A549 (cell line): ENCODE results near the gene PLEKHA4. TPM values are rescaled to one million over a fixed set of nuclear protein-coding genes. Genes with fewer than 3 reads are reported as not detected.

Experiments used
- ATAC-seq, 2 experiments: fragments of 200-7000 bp in 1 of 2; fragments of >200 bp in 1 of 2; cut with Nextera tagmentation in 1 of 2; cut with Tn5 transposase in 1 of 2; 3 replicates each; pipeline versions ENCODE4 v1.8.0 to v1.9.1; 2018 to 2020; ENCODE audit warnings: mild to moderate bottlenecking in 1 of 2, moderate library complexity in 1 of 2
- CTCF ChIA-PET: fragments of 300-600 bp; sonication (Branson Sonifier 250); formaldehyde crosslinking; extraction: SDS; loops from one replicate; lab custom pipeline; 2021; ENCODE audit warnings: antibody characterized with exemption, inconsistent platforms; lab: Yijun Ruan, JAX
- POLR2A ChIA-PET: fragments of 350-600 bp; formaldehyde crosslinking; extraction: SDS; loops from one replicate; lab custom pipeline; 2021; ENCODE audit warnings: antibody characterized with exemption, inconsistent platforms; lab: Yijun Ruan, JAX
- DNase-seq, 2 experiments: peaks; one replicate each; pipeline versions ENCODE4 v3.0.0 to v3.0.0-alpha.2; 2011 to 2016; ENCODE audit warnings: low read depth in 1 of 2, low spot score in 1 of 2
- FAIRE-seq: peaks from 2 replicates; lab custom pipeline; 2011; peaks lifted over from hg19 to GRCh38; lab: Jason Lieb, UNC
- H3K27ac ChIP-seq, 2 experiments: fragments of >200 bp; sonication (Bioruptor Twin); formaldehyde crosslinking; 3 replicates each; pipeline ENCODE4 v1.5.1; 2016 to 2017
- H3K4me1 ChIP-seq: fragments of >200 bp; sonication (Bioruptor Twin); formaldehyde crosslinking; 3 replicates; pipeline ENCODE4 v1.6.1; 2016
- H3K4me2 ChIP-seq: fragments of >200 bp; sonication (Bioruptor Twin); formaldehyde crosslinking; 3 replicates; pipeline ENCODE4 v1.6.1; 2016
- H3K4me3 ChIP-seq: fragments of >200 bp; sonication (Bioruptor Twin); formaldehyde crosslinking; 3 replicates; pipeline ENCODE4 v1.5.1; 2016
- H3K9me3 ChIP-seq: fragments of >200 bp; sonication (Bioruptor Twin); formaldehyde crosslinking; 3 replicates; pipeline ENCODE4 v1.6.1; 2016
- CBX2 ChIP-seq: fragments of 200-600 bp; sonication (generic); IDR thresholded peaks from 2 replicates; pipeline ENCODE4 v1.6.1; 2016; ENCODE audit warnings: low read depth, mild to moderate bottlenecking, borderline replicate concordance
- EP300 ChIP-seq, 2 experiments: fragments of >200 bp; sonication (Bioruptor Twin); formaldehyde crosslinking; IDR thresholded peaks; 2 replicates in 1 of 2; 3 replicates in 1 of 2; pipeline ENCODE4 v1.6.1; 2016 to 2017
- GATA3 ChIP-seq: IDR thresholded peaks from 2 replicates; pipeline ENCODE4 v1.6.1; 2012; ENCODE audit warnings: borderline replicate concordance
- HDAC2 ChIP-seq: fragments of 200-600 bp; sonication (generic); IDR thresholded peaks from 2 replicates; pipeline ENCODE4 v1.6.1; 2016
- HOXB5 ChIP-seq: fragments of 250-450 bp; sonication (Bioruptor Pico); IDR thresholded peaks from 2 replicates; pipeline ENCODE4 v1.5.0; 2020; ENCODE audit warnings: mild to moderate bottlenecking, moderate library complexity
- JUN ChIP-seq, 2 experiments: fragments of >200 bp; sonication (Bioruptor Twin); formaldehyde crosslinking; IDR thresholded peaks; 2 replicates in 1 of 2; 3 replicates in 1 of 2; pipeline ENCODE4 v1.6.1; 2016 to 2017
- MAFK ChIP-seq: fragments of 450-650 bp; IDR thresholded peaks from 2 replicates; pipeline ENCODE4 v1.6.1; 2014; ENCODE audit not compliant: partially characterized antibody
- NPAS2 ChIP-seq: fragments of 250-450 bp; sonication (Bioruptor Pico); IDR thresholded peaks from 2 replicates; pipeline ENCODE4 v1.8.0; 2022; ENCODE audit warnings: mild to moderate bottlenecking, moderate library complexity, borderline replicate concordance
- RCOR1 ChIP-seq: fragments of 150-350 bp; IDR thresholded peaks from 2 replicates; pipeline ENCODE4 v1.6.1; 2014; ENCODE audit warnings: antibody characterized with exemption, low read length, low read depth
- RFX5 ChIP-seq: fragments of 450-650 bp; IDR thresholded peaks from 2 replicates; pipeline ENCODE4 v1.7.1; 2014; ENCODE audit warnings: antibody characterized with exemption, mild to moderate bottlenecking, moderate library complexity
- RNF2 ChIP-seq: fragments of 200-600 bp; sonication (generic); IDR thresholded peaks from 2 replicates; pipeline ENCODE4 v1.6.1; 2016; ENCODE audit warnings: low read depth, mild to moderate bottlenecking, antibody characterized with exemption, moderate library complexity, borderline replicate concordance
- SREBF2 ChIP-seq: fragments of 450-650 bp; IDR thresholded peaks from 2 replicates; pipeline ENCODE4 v1.6.1; 2014; ENCODE audit warnings: mild to moderate bottlenecking, moderate library complexity
- ZFP36 ChIP-seq: fragments of 450-650 bp; IDR thresholded peaks from 2 replicates; pipeline ENCODE4 v1.6.1; 2014; ENCODE audit warnings: borderline replicate concordance; ENCODE audit not compliant: partially characterized antibody
- ZSCAN20 ChIP-seq: fragments of 250-450 bp; sonication (Bioruptor Pico); IDR thresholded peaks from 2 replicates; pipeline ENCODE4 v1.8.0; 2022; ENCODE audit warnings: mild to moderate bottlenecking, moderate library complexity
- WGBS: methylation state at CpG from one replicate; pipeline ENCODE4 v1.1.6; 2017; ENCODE audit errors: missing lambda C conversion rate; 5-methylcytosine and 5-hydroxymethylcytosine counted together
- polyA plus RNA-seq, 4 experiments: library from polyadenylated mRNA; depleted of rRNA in 3 of 4; stranded (reverse); fragments of >200 nt; fragmentation: RNase III in 1 of 4; extraction: RNeasy Plus Mini Kit Qiagen cat#74134 plus additional on column Dnase treatment in 1 of 4; gene quantifications; 2 replicates in 3 of 4; 3 replicates in 1 of 4; pipeline ENCODE4 v1.2.3, GENCODE V29; 2011 to 2017
- TF ChIP-seq, protein P1 (sequence below): fragments of >200 bp; sonication (Bioruptor Twin); formaldehyde crosslinking; IDR thresholded peaks from 3 replicates; pipeline ENCODE4 v1.5.1; 2016
- TF ChIP-seq, protein P2 (sequence below): fragments of 250-450 bp; sonication (Bioruptor Pico); IDR thresholded peaks from 2 replicates; pipeline ENCODE4 v1.5.0; 2020; ENCODE audit warnings: low read depth, mild to moderate bottlenecking, moderate library complexity
- TF ChIP-seq, protein P3 (sequence below): IDR thresholded peaks from 2 replicates; pipeline ENCODE4 v1.6.1; 2012

The PLEKHA4 gene
- polyA plus RNA-seq, 2 of the 4 experiments (the other 2 are of a cell fraction) = 0.34 to 0.46 TPM

- TF ChIP-seq JUN (IDR thresholded peaks at IDR 0.05) = no peak
- TF ChIP-seq RCOR1 = no peak
Measured at GRCh38 chr19:48810151-48810550, 58.3 kb downstream of the PLEKHA4 start (continued).

GRCh38 chr19:48807590-48808308, 60.7 kb downstream of the PLEKHA4 start:
- H3K4me1 ChIP-seq = peaks cover 14% of the 10 kb centered on the region
- DNase-seq = peak in 1 of 2 experiments; percentile 48
- WGBS = 89% methylated on average over 12 of the region's 13 CpGs
- no peak for FAIRE-seq
- no peak overlapping the region for H3K4me3 ChIP-seq
- TF ChIP-seq EP300 (IDR thresholded peaks at IDR 0.05) (no peak), ZFP36 (no peak), RFX5 (peak; percentile 78), CBX2 (no peak), NPAS2 (no peak), SREBF2 (no peak), HDAC2 (no peak), RNF2 (no peak), ZSCAN20 (CRISPR knock-in tag) (no peak)
- TF ChIP-seq, protein P1, sequence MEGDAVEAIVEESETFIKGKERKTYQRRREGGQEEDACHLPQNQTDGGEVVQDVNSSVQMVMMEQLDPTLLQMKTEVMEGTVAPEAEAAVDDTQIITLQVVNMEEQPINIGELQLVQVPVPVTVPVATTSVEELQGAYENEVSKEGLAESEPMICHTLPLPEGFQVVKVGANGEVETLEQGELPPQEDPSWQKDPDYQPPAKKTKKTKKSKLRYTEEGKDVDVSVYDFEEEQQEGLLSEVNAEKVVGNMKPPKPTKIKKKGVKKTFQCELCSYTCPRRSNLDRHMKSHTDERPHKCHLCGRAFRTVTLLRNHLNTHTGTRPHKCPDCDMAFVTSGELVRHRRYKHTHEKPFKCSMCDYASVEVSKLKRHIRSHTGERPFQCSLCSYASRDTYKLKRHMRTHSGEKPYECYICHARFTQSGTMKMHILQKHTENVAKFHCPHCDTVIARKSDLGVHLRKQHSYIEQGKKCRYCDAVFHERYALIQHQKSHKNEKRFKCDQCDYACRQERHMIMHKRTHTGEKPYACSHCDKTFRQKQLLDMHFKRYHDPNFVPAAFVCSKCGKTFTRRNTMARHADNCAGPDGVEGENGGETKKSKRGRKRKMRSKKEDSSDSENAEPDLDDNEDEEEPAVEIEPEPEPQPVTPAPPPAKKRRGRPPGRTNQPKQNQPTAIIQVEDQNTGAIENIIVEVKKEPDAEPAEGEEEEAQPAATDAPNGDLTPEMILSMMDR = peak; percentile 14; the same call in 1 of the 3 replicates
- TF ChIP-seq, protein P2, sequence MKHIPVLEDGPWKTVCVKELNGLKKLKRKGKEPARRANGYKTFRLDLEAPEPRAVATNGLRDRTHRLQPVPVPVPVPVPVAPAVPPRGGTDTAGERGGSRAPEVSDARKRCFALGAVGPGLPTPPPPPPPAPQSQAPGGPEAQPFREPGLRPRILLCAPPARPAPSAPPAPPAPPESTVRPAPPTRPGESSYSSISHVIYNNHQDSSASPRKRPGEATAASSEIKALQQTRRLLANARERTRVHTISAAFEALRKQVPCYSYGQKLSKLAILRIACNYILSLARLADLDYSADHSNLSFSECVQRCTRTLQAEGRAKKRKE (CRISPR knock-in tag) = no peak
- POLR2A ChIA-PET = interaction anchor here (1.1 to 2.2 kb wide), 2 partner anchors 12 to 65 kb away, joined by 4 to 9 read pairs; partner anchors contain the start of gene PPP1R15A
- H3K27ac ChIP-seq = peak overlapping the region in 1 of 2 experiments; percentile 8; a peak in 1 of 6 replicates
- CTCF ChIA-PET = interaction anchor here (0.8 to 9.7 kb wide), 9 partner anchors 12 to 417 kb away, joined by 3 to 138 read pairs (median 6); partner anchors contain the start of gene HSD17B14
- H3K9me3 ChIP-seq = no peaks in the 10 kb centered on the region
- no peak overlapping the region for H3K4me2 ChIP-seq
- ATAC-seq = 0 out of 6 replicates have a peak, but pooled peaks of 1 of the 2 experiments have one; percentile 4

GRCh38 chr19:48806818-48807589, 61.4 kb downstream of the PLEKHA4 start:
- DNase-seq (peak in 1 of 2 experiments; percentile 76), FAIRE-seq (no peak), ATAC-seq (peak; percentile 65 to 74)
- Histone ChIP-seq H3K4me1 (peaks cover 9% of the 10 kb centered on the region), H3K4me3 (no peak overlapping the region), H3K4me2 (no peak overlapping the region), H3K9me3 (no peaks in the 10 kb centered on the region), H3K27ac (no peak overlapping the region)
- ChIA-PET POLR2A (interaction anchor here (1.1 to 2.2 kb wide), 3 partner anchors 11 to 172 kb away, joined by 3 to 9 read pairs (median 3); partner anchors contain the start of gene PPP1R15A), CTCF (interaction anchor here (0.8 to 9.7 kb wide), 10 partner anchors 10 to 418 kb away, joined by 3 to 138 read pairs (median 6); partner anchors contain the start of gene HSD17B14)
- 78% methylated on average over 17 of the region's 17 CpGs for WGBS
- TF ChIP-seq GATA3 (no peak), JUN (IDR thresholded peaks at IDR 0.05) (no peak), MAFK (peak; percentile 87)

DNA sequence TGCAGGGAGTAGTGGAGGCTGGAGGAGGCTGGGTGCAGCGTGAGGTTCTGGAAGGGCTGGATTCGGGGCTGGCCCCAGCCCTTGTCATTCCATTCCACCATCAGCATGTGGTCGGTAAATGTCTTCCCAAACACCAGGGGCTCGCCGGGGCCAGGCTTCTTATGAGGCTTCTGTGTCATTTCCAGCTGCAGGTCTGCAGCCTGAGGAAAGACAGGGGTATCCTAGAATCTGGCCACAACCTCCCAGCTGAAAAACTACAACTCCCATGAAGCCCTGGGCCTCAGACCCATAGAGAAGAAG, 61.9 kb downstream of the PLEKHA4 start:
- H3K4me1 ChIP-seq = peaks cover 3% of the 10 kb centered on the region
- H3K4me3 ChIP-seq = no peak overlapping the region
- 0 out of 2 replicates have a peak, but pooled peaks have one; percentile 52 for TF ChIP-seq HOXB5 (CRISPR knock-in tag)
- TF ChIP-seq, protein P3, sequence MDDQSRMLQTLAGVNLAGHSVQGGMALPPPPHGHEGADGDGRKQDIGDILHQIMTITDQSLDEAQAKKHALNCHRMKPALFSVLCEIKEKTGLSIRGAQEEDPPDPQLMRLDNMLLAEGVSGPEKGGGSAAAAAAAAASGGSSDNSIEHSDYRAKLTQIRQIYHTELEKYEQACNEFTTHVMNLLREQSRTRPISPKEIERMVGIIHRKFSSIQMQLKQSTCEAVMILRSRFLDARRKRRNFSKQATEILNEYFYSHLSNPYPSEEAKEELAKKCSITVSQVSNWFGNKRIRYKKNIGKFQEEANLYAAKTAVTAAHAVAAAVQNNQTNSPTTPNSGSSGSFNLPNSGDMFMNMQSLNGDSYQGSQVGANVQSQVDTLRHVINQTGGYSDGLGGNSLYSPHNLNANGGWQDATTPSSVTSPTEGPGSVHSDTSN = no peak
- no peak overlapping the region for H3K27ac ChIP-seq
- DNase-seq (peak in 1 of 2 experiments; percentile 76), ATAC-seq (peak in 1 of 2 experiments; percentile 5; a peak in 1 of 6 replicates), FAIRE-seq (no peak)
- POLR2A ChIA-PET = interaction anchor here (1.1 to 2.2 kb wide), 3 partner anchors 11 to 173 kb away, joined by 3 to 9 read pairs (median 3); partner anchors contain the start of gene PPP1R15A
- H3K4me2 ChIP-seq = no peak overlapping the region
- no peaks in the 10 kb centered on the region for H3K9me3 ChIP-seq
- 70% methylated on average over 5 of the region's 5 CpGs for WGBS
- CTCF ChIA-PET = interaction anchor here (0.8 to 9.7 kb wide), 8 partner anchors 10 to 193 kb away, joined by 4 to 138 read pairs (median 13); partner anchors contain the start of gene HSD17B14
